ENCODE results near the gene PLK5.

PLK5 gene

GRCh38 chr19:1577090-1577928, 53.4 kb downstream of the PLK5 start:
- no peak for DNase-seq (ENCODE audit: low read depth)

- no peak for DNase-seq (ENCODE audit: low read depth)
These were observed 54.2 kb downstream of the PLK5 start for GRCh38 chr19:1577929-1578618.

- DNase-seq (ENCODE audit: low read depth): no peak
These were observed 55.3 kb downstream of the PLK5 start for GRCh38 chr19:1579222-1579621.

GRCh38 chr19:1580382-1580781, 56.5 kb downstream of the PLK5 start:
- no peak for DNase-seq (ENCODE audit: low read depth)

- no peak for DNase-seq (ENCODE audit: low read depth)
These were observed 57.1 kb downstream of the PLK5 start for GRCh38 chr19:1580957-1581356.

- DNase-seq (ENCODE audit: low read depth): no peak
These were observed 58.3 kb downstream of the PLK5 start for GRCh38 chr19:1582201-1582600.

GRCh38 chr19:1584500-1585242, 60.8 kb downstream of the PLK5 start:
- no peak for DNase-seq (ENCODE audit: low read depth)

- DNase-seq (ENCODE audit: low read depth): no peak
These were observed 61.3 kb downstream of the PLK5 start for GRCh38 chr19:1585243-1585580.

Data from stimulated activated CD8-positive, alpha-beta memory T cell treated with anti-CD3 and anti-CD28 coated beads, Interleukin-15, amount 100 ng/mL, for 24 hours (primary cell).